ENCODE results near the gene CHAF1B. TPM values are rescaled to one million over a fixed set of nuclear protein-coding genes. Genes with fewer than 3 reads are reported as not detected.

CHAF1B gene
- total RNA-seq, 3 donors from 2014 or later: 0.64 to 2.8 (median 1.6) TPM

- no peaks in the 10 kb centered on the region for H3K4me1 ChIP-seq
- TF ChIP-seq POLR2A (IDR thresholded peaks at IDR 0.05): no peak
- TF ChIP-seq POLR2AphosphoS5 (IDR thresholded peaks at IDR 0.05): no peak
- TF ChIP-seq CTCF (IDR thresholded peaks at IDR 0.05): no peak
- no peak for DNase-seq (ENCODE audit: low spot score in 2 of 2)
- H3K9me3 ChIP-seq: no peaks in the 10 kb centered on the region
- intact Hi-C loops (cut with DNase I; ENCODE audit: low total_unique reads): no loop called here
- no peak overlapping the region for H3K4me3 ChIP-seq
- no peaks in the 10 kb centered on the region for H3K27me3 ChIP-seq
- no peak overlapping the region for H3K27ac ChIP-seq
- no peaks in the 10 kb centered on the region for H3K36me3 ChIP-seq
These were observed 26.1 kb downstream of the CHAF1B start for GRCh38 chr21:36411301-36411700.

GRCh38 chr21:36412916-36413315 lies 27.7 kb downstream of the CHAF1B start:
- Histone ChIP-seq H3K36me3 (no peaks in the 10 kb centered on the region), H3K9me3 (no peaks in the 10 kb centered on the region), H3K4me3 (no peak overlapping the region), H3K27me3 (no peaks in the 10 kb centered on the region), H3K4me1 (no peaks in the 10 kb centered on the region), H3K27ac (no peak overlapping the region)
- TF ChIP-seq POLR2AphosphoS5 (IDR thresholded peaks at IDR 0.05) (no peak), CTCF (IDR thresholded peaks at IDR 0.05) (no peak), POLR2A (IDR thresholded peaks at IDR 0.05) (no peak)
- DNase-seq (ENCODE audit: low spot score in 2 of 2): no peak
- intact Hi-C loops (cut with DNase I; ENCODE audit: low total_unique reads): no loop called here

- intact Hi-C loops (cut with DNase I; ENCODE audit: low total_unique reads): no loop called here
- no peaks in the 10 kb centered on the region for H3K36me3 ChIP-seq
These were observed 30.2 kb downstream of the CHAF1B start for GRCh38 chr21:36415375-36415774.

GRCh38 chr21:36419241-36419640 lies 34.0 kb downstream of the CHAF1B start:
- no peaks in the 10 kb centered on the region for H3K4me1 ChIP-seq
- intact Hi-C loops (cut with DNase I; ENCODE audit: low total_unique reads): no loop called here
- no peak for TF ChIP-seq POLR2AphosphoS5 (IDR thresholded peaks at IDR 0.05)
- no peak for TF ChIP-seq POLR2A (IDR thresholded peaks at IDR 0.05)
- no peak for TF ChIP-seq CTCF (IDR thresholded peaks at IDR 0.05)
- no peaks in the 10 kb centered on the region for H3K9me3 ChIP-seq
- no peaks in the 10 kb centered on the region for H3K36me3 ChIP-seq
- H3K4me3 ChIP-seq: no peak overlapping the region
- no peak overlapping the region for H3K27ac ChIP-seq
- DNase-seq (ENCODE audit: low spot score in 2 of 2): no peak
- no peaks in the 10 kb centered on the region for H3K27me3 ChIP-seq

More at GRCh38 chr21:36415375-36415774, 30.2 kb downstream of the CHAF1B start:
- Histone ChIP-seq H3K27me3 (no peaks in the 10 kb centered on the region), H3K4me3 (no peak overlapping the region), H3K27ac (no peak overlapping the region), H3K9me3 (no peaks in the 10 kb centered on the region), H3K4me1 (no peaks in the 10 kb centered on the region)
- no peak for TF ChIP-seq POLR2AphosphoS5 (IDR thresholded peaks at IDR 0.05)
- TF ChIP-seq POLR2A (IDR thresholded peaks at IDR 0.05): no peak
- no peak for DNase-seq (ENCODE audit: low spot score in 2 of 2)

- Histone ChIP-seq H3K9me3 (no peaks in the 10 kb centered on the region), H3K36me3 (no peaks in the 10 kb centered on the region), H3K4me1 (no peaks in the 10 kb centered on the region), H3K27me3 (no peaks in the 10 kb centered on the region), H3K27ac (no peak overlapping the region), H3K4me3 (no peak overlapping the region)
- DNase-seq (ENCODE audit: low spot score in 2 of 2): peak; percentile 43 to 78
- intact Hi-C loops (cut with DNase I; ENCODE audit: low total_unique reads): no loop called here
- TF ChIP-seq POLR2AphosphoS5 (IDR thresholded peaks at IDR 0.05) (no peak), CTCF (IDR thresholded peaks at IDR 0.05) (peak in 2 of 3 donors; percentile 75)
These were observed 34.8 kb downstream of the CHAF1B start for GRCh38 chr21:36419996-36420395.
